CD4-positive, alpha-beta T cell treated with Interleukin-1 beta for 1 hour (primary cell): ENCODE results near the gene CERS6.
A peak's percentile ranks its signal among the peaks of the same experiment; 100 is the strongest.
"Not testable (repeated sequence)": the region's sequence is repeated elsewhere in the genome, so short reads cannot be mapped to it uniquely, and the experiment has no call there.

ENCODE experiments used
- DNase-seq, 2 donors: peaks; one replicate each; pipeline ENCODE4 v3.0.0-alpha.2; 2020 to 2022

Gene CERS6

DNA sequence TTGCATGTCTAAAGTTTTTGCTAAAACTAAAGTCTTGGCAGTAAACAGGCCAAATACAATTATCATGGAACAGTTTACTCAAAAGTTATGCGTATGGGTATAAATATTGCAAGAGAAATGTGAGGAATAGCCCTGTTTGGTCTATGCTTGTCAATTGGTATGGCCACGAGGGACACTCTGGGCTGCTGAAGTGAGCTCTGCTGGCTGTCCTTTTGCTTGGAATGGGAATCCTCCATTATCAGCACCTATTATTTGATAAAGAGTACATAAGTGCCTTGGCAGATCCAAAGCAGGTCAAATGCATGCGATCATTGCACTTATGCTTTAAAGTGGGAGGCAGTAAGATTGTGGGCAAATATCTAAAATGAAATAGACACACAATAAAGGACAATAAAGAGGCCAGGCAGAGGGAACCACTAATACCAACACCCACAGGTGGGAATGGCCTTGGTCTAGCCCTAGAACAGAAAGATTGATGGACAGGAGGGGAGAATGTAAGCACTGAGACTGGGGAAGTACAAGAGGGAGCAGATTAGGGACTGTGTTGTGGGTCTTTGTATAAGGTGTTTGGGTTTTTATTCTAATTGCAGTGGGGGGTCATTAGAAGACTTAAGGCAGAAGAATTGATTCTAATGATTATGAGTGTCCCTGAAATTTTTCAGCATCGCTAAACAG lies 286.3 kb downstream of the CERS6 start:
- no peak for DNase-seq

DNA sequence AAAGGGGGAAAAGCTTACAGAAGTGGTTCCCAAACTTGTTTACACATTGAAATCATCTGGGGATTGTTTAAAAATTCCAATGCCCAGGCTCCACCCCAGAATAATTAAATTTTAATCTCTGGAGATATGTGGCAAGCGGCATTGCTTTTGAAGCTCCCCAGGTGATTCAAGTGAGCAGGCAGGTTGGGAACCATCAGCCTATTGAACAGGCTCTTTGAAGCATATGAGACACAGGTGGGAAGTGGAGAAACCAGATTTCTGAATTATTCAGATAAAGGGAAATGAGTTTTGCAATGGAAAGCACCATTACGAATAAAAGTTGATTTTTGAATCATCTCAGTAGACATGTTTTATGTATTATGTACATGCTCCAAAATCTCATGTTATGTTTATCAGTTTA lies 288.8 kb downstream of the CERS6 start:
- DNase-seq: no peak

DNA sequence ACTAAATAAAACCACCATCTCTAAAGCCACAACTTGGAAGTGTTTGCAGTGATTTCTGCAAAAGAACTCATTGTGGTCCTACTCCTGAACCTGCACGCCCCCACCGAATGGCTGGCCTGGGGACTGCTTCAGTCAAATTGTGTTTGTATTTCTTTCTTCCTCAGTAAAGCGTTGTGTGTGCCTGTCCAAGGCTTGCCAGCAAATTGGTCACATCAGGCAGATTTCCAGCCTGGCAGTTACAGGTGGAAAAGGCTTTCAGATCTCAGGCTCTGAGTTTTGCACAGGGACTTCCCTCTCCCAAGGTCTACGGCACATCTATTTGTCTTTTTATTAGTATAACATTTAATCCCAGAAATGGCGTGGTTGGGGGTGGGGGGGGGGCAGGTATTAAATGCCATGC lies 292.4 kb downstream of the CERS6 start:
- no peak for DNase-seq

DNA sequence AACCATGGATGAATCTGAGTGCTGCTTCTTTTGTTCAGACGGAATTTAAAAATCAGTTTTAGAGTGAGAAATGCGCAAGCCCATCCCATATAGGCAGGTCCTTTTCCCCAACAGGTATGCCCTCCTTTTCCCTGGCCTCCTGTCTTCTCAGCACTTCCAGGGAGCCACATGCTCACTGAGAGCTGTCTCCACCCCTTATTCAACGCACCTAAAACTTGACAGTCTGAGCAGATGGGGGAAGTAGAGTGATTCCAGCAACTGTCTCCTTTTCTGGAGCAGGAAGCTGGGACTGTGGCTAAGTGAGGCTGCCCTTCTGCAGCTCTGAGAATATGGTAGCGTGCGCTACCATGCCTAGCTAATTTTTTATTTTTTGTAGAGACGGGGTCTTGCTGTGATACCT lies 293.2 kb downstream of the CERS6 start:
- DNase-seq: no peak

DNA sequence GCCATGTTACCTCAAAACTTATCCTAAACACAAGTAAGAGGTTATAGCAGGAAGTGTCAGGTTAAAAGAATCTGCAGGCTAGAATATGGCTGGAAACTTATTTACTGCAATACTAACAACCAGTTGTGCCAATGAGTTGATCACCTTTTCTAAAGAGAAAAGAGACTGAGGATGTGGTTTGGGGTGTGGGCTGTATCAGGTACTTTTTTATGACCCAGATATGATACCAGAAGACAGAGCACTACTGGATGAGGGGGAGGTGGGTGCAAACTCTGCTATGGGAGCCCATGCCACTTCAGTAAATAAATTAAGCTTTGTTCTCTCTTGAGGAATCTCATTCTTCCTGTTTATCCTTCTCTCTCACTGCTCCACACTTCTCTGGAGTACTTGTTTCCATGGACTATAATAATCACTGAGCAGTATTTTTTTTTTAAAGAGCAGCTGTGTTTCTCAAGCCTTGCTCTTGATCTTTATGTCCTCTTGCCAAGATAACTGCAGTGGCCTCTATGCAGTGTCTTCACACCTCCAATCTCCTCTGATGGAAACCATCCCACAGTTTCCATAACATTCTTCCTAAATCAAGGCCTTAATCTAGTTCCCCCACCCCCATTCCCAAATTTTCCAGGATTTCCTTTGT lies 295.1 kb downstream of the CERS6 start:
- DNase-seq: peak in 1 of 2 donors; percentile 58

DNA sequence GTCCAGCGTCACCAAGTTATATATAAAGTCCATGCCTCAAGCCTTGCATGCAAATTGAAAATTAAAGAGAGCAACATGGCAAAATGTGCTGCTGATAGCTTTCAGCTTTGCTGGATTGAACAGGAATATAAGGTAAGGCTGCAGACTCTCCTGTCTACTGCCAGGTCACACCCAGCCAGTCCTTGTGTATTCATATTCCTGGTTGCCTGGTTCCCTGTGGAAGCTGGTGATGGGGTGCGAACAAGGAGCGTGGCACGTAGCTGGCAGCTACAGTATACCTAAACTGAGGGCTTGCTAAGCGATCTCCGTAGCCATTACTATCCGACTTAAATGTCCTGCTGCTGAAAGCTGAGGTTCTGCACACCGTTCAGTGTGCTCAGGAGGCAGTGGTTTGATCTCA lies 296.3 kb downstream of the CERS6 start:
- no peak for DNase-seq

DNA sequence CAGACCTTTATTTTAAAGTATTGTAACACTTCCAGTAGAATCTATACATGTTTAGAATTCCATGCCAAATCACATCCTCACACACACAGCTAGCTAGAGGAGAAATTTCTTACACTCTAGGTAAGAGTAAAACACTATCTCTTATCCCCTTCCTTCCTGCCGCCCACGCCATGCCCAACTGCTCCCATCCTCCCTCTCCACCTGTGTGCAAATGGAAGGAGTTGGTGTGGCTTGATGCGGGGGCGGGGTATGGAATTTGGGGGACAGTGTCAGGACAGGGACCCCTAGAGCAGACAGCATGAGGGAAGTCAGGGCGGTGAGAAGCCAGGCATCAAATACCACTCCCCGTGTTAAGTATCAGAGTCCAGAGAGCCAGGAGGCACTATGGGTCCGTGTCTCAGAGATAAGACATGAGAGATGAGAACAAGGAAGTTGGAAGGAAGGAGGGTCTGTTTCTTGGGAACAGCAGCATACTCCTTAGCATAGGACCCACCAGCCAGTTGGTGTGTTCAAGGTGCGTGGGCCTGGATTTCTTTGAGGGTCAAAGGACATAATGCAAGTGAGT lies 297.8 kb downstream of the CERS6 start:
- DNase-seq: no peak

DNA sequence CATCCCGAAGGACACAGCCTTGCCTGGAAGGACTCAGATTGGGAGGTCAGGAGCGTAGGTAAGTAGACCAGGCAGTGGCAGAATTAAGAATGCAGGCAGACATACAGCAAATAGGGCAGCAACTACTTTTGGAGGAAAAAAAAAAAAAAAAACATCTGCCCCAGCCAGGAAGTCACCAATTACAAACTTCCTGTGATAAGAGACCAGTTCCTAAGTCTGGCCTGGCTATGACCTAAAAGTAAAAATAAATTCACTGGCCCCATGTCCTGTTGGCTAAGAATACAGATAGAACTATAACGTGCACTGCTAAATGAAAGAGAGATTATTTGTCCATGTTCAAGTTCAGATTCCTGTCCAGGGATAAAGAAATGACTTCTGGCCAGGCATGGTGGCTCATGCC lies 301.2 kb downstream of the CERS6 start:
- no peak for DNase-seq

DNA sequence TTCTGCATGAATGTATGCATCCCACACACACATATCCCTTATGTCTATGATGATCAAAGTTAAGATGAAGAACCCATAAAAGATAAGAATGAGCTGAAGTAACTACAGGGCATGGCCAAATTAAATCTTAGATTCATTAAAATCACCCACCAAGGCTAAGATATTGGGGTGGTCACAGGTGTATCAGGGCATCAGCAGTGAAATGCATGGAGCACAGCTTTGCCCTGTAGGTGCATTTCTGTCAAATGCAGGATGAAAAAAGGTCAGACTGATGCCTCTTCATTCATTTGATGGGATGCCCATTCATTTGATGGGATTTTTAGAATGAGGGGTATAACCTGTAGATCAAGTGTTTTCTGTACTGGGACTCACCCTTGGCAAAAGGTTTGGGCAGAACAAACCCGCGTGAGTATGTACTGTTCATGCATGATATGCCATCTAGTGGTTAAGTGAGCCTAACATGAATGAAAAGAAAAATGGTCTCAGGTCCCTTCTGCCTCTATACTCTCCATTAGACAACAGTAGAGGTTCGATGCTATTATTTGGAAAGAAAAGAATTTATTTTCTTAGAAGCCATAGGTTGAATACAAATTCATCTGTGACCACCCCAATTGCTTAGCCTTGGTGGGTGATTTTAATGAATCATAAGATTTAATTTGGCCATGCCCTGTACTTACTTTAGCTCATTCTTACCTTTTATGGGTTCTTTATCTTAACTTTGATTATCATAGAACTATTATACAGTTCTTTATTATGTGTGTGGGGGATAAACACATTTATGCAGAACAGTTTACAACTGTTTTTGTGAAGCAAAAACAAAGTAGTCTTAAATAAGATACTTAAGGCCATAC lies 303.1 kb downstream of the CERS6 start:
- peak; percentile 24 to 60 for DNase-seq

DNA sequence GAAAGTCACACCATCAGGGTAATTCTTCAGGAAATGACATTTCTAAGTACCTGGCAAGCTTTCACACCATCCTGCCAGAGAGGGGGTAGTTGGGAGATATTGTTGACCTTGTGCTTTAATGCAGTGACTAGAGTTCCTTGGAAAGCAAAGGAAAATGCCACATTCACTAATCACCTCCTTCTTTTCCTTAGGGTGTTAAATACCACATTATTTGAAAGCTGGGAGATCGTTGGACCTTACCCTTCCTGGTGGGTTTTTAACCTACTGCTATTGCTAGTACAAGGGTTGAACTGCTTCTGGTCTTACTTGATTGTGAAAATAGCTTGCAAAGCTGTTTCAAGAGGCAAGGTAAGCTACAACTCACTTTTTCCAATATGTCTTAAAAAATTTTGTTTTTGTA lies 309.3 kb downstream of the CERS6 start:
- DNase-seq: no peak

DNA sequence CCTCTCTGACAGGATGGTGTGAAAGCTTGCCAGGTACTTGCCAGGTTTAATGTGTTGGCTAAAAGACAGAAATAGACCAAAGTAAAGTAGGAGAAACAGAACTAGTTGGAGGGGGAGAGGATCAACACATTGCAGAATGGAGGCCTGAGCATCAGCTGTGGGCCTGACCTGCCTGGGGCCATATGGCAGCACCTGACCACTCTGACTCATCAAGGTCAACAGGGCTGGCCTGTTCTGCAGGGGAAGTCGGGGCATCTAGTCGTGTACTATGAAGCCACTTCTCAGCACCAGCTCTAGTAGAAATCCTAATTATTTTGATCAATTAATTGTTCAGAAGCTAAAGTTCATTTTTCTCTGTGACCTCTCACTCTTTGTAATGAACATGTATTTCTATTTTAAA lies 310.5 kb downstream of the CERS6 start:
- no peak for DNase-seq

DNA sequence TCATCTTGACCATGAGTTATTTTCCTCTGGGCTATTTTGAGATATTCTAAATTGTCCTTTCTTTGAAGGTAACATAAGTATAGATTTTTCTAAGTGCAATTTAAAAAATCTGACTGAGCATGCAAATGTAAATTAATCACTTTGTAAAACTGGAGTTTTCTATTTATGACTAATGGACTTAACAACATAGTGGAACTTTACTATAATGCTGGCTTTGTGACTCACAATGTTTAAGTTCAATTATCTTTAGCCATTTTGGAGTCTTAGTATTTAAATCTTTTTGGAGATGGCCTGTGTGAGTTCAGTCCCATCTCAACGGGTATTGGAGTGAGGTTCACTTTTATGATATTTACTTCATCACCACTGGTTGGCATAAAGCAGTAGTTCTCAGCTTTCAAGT lies 311.2 kb downstream of the CERS6 start:
- no peak for DNase-seq

DNA sequence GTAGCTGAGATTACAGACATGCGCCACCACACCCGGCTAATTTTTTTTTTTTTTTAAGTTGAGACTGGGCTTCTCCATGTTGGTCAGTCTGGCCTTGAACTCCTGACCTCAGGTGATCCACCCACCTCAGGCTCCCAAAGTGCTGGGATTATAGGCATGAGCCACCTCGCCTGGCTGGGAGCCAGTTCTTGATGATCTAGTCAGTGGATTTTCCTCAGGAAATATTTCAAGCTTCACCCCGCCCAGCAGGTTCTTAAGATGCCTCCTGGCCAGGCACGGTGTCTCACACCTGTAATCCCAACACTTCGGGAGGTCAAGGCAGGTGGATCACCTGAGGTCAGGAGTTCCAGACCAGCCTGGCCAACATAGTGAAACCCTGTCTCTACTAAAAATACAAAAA lies 312.3 kb downstream of the CERS6 start:
- not testable (repeated sequence) for DNase-seq

DNA sequence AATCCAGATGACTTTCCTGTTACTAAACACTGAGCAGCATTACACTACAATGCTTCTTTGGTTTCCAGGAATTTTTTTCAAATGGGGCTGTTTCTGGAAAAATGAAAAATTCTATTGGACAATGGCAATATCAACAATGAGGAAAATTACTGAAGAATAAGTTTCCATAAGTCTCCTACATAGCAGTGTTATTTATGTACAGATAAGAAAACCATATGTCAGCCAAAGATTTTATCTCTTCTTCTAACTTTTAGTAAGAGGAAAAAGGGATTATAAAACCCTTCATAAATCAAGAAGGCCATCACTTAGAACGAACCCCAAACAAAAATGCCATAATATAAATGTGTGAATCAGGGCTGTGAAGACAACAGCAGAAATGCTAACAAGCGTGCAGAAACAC lies 314.7 kb downstream of the CERS6 start:
- no peak for DNase-seq

DNA sequence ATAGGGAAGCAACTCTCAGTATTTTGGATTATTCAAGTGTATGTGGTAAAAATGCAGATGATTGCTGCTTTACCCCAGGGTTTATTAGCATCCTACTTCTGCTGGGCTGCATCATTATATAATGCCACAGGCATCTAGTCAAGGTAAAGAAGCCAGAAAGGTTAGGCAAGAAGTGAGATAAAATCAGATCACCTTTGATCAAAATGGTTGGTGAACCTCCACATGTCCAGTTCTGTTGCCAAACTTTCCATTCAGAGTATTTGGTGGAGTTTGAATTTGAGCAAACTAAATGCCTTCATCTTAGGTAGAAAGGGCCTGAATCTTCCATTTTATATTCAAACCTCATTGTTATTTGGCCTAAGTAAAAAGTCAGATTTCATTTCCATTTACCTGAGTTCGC lies 316.6 kb downstream of the CERS6 start:
- no peak for DNase-seq

DNA sequence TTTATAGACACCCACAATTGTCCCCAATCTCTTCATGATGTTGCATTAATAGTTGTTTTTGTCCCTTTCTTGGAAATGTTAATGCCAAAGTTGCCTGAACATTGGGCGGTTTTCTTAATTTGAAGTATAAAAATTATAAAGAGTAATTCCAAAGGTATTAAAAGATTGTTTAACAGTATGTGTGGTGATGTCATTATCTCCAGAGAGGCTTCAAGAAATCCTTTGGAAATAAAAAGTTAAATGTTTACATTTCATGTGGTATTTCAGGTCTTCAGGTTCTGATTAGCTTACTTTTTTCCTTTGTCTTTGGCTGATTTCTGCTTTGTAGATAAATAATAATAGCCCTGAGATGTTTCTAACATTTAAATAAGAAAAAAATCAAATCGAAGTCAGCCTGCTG lies 317.1 kb downstream of the CERS6 start:
- no peak for DNase-seq

DNA sequence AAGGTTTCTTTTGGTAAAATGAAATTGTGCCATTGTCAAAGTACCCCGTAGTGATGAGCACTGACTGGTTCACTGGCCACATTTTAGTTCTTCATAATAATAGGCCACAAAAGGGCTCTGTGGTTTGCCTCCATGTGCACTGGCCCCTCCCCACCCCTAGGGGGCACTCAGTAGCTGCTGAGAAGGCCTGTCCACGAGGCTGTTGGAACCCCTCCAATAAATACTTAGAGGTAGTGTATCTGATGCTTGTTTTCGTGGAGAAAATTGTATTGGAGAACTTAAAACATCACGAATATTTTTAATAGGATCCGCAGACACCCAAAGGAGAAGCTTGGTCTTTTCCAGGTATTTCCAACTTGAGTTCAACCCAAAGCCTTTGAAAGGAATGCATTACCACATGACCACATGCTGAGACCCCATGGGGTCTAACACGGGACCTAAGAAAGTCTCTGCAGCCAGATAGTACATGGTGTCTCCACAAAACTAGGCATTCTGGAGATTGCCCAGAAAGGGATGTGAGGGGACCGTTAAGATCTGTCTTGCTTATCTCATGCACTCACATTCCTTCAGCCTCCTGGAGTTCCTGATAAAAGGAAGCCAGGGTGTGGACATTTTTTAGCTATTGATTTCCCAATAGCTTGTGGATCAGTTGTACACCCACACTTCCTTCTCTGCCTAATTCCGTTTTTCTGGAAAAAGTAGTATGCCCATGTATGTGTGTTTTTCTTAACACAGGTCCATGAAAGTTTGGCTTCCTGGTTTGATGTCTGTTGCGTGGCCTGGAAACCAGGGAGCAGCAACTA lies 317.8 kb downstream of the CERS6 start:
- DNase-seq: peak; percentile 9 to 28

DNA sequence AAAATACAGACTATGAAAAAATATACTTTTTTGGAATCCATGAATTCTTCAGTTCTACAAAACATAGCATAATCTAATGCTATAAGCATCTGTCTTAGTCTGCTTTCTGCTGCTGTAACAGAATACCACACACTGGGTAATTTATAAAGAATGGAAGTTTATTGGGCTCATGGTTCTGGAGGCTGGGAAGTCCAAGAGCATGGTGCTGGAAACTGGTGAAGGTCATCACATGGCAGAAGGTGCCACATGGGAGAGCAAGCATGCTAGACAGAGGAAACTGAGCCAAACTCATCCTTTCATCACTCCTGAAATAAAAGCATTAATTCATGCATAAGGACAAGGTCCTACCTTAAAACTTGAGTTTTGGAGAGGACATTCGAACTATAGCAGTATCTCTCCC lies 319.8 kb downstream of the CERS6 start:
- DNase-seq: no peak

DNA sequence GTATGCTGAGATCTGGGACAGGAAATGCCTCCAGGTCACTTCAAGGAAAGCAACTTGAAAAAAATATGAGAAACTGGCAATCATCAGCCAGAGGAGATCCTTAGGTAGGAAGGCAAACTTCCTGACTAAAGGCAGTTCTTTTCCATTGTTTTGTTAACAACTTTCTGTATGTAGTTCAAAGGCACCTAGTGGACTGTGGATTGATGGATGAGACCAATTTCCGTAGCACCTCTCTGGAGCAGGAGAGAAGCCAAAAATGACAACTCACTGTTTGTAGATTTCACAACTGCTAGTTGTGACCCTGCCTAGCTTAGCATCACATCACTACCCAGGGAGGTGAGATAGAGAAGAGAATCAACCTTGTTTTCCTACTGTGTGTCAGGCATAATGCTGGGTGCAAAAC lies 324.6 kb downstream of the CERS6 start:
- no peak for DNase-seq

DNA sequence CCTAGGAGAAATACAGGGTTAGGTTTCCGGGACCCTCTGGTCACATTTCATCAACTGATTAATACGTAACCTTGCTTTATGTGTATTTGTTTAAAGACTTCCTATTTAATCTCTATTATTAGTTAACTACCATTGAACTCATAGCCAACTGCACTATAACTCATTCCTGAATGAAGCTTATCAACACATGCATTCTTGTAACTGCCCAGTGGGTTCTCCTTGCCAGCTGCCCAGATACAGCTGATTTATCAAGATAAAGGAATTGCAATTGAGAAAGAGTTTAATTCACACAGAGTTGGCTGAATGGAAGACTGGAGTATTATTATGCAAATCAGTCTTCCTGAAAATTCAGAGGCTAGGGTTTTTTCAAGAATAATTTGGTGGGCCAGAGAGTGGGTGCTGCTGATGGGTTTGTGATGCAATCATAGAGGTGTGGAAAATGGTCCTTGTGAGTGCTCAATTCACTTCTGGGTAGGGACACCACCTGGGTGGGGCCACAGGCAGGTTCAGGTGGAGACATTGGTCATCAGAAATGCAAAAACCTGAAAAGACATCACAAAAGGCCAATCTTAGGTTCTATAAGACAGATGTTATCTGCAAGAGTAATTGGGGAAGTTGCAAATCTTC lies 325.2 kb downstream of the CERS6 start:
- DNase-seq: no peak

DNA sequence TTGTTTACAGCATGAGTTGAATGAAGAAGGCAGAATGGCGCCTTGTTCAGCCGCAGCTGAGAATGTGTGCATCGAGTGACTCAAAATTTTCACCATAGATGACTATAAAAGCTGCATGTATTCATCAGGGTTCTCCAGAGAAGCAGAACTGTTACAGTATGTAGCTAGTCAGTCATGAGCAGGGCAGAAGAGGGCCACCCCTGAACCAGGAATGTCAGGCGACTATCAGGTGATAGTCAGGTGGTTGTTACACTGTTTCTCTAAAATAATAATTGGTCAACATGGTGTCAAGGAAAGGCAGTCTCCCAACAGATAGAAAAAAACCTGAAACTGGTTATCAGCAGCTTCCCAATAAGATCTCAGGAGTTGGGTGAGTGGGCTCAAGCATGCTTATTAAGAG lies 326.2 kb downstream of the CERS6 start:
- DNase-seq: no peak

DNA sequence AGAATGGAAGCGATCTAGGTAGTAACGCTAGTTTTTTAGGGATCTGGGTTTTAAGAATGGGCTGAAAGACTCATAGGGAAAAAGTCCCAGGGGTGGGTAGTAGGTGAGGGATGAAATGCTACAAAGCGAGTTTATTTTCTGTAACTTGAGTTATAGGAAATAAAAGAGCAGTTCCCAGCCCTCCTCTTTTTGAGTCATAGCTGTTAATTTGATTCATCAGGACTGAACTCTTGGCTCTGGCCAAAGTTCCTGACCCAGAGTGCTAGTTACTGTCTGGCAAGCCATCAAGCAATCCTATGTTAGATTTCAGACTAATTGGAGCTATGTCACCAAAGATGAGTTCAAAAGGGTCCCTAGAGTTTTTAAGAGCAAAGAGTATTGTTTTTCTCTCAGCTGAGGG lies 328.9 kb downstream of the CERS6 start:
- no peak for DNase-seq
